GM18517 (cell line): ENCODE results near the gene SUFU.

Experiments
- ATAC-seq: cut with Tn5 transposase; IDR thresholded peaks from one replicate; pipeline ENCODE4 v1.9.1; 2021; ENCODE audit warnings: mild to moderate bottlenecking, moderate library complexity; ENCODE audit not compliant: unreplicated experiment

SUFU gene

GRCh38 chr10:102682416-102682815 lies 178.6 kb downstream of the SUFU start:
- ATAC-seq = no peak

GRCh38 chr10:102682981-102683380 lies 179.2 kb downstream of the SUFU start:
- ATAC-seq = no peak
